ENCODE measurements around the gene SERTAD2. TPM values are rescaled to one million over a fixed set of nuclear protein-coding genes. Genes with fewer than 3 reads are reported as not detected.

SERTAD2 gene
- total and polyA plus RNA-seq, 2 donors (not counting 3 experiments of a cell fraction or from before 2014, with no cell fraction given): 5.5 to 11.2 TPM

DNA sequence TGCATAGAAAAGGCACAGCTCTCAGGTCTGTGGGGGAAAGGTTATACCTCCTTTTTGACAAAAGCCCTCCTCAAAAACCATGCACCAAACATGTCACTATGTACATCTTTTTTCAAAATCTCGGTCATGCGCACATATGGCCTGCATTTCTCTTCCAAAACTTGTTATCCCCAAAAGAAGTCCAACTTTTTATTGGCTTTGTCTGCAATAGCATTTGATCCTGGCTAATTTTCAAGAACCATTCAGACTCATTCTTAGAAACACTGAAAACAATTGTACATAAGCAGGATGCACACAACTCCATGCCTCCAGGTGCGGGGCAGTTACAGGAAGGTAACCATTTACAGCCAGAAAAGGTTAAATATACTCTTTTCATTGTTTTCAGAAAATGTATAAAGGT is 21.9 kb downstream of the SERTAD2 start:
- no peak overlapping the region for H3K4me2 ChIP-seq (ENCODE audit: insufficient read depth, low read length)
- TF ChIP-seq POLR2AphosphoS5 (IDR thresholded peaks at IDR 0.05; ENCODE audit: insufficient read depth, low read depth, low read length) (no peak), GATA2 (IDR thresholded peaks at IDR 0.05; ENCODE audit: insufficient read depth, insufficient read length, low read depth, low read length) (no peak), JUN (IDR thresholded peaks at IDR 0.05; ENCODE audit: borderline replicate concordance, insufficient read depth, insufficient read length, low read depth) (no peak)
- no TSS peak for BruUV-seq (replicated peaks)
- H3K4me3 ChIP-seq (replicated peaks in 1 of 3; ENCODE audit: insufficient read depth in 1 of 3, low read depth in 1 of 3, low read length in 3 of 3): no peak overlapping the region
- FAIRE-seq: no peak
- no peaks in the 10 kb centered on the region for H4K20me1 ChIP-seq (replicated peaks; ENCODE audit: control insufficient read depth, extremely low read depth, insufficient read depth, low read length)
- peaks cover 5 to 9% of the 10 kb centered on the region in 2 experiments for H3K36me3 ChIP-seq (ENCODE audit: control insufficient read depth in 2 of 2, extremely low read depth in 1 of 2, insufficient read depth in 2 of 2, low read length in 2 of 2)
- no peaks in the 10 kb centered on the region for H3K27me3 ChIP-seq (ENCODE audit: control insufficient read depth in 2 of 2, insufficient read depth in 2 of 2, low read length in 2 of 2)
- peaks cover 2% of the 10 kb centered on the region for H3K4me1 ChIP-seq (ENCODE audit: control insufficient read depth, extremely low read depth, insufficient read depth, low read length)
- ChIA-PET POLR2A (no interaction called here), CTCF (interaction anchor here (0.8 to 3.5 kb wide), 7 partner anchors 11 to 301 kb away, joined by 3 to 13 read pairs (median 4); no protein-coding TSS in a partner anchor)
- intact Hi-C loops (cut with micrococcal nuclease): no loop called here
- no peak overlapping the region for H2AFZ ChIP-seq (ENCODE audit: low read depth, low read length)
- H3K9me1 ChIP-seq (replicated peaks; ENCODE audit: control insufficient read depth, extremely low read depth, insufficient read depth, low read length): no peaks in the 10 kb centered on the region
- H3K27ac ChIP-seq (ENCODE audit: insufficient read depth, low read depth, low read length): no peak overlapping the region
- no peak overlapping the region for H3K9ac ChIP-seq (replicated peaks; ENCODE audit: extremely low read depth, insufficient read depth, low read length)
- dilution Hi-C loops (cut with MboI; ENCODE audit: extremely low pct_ligation_motif_present, low sequenced_read_pairs): no loop called here
- no peaks in the 10 kb centered on the region for H3K9me3 ChIP-seq (replicated peaks; ENCODE audit: control insufficient read depth, insufficient read depth, low read length)
- H3K79me2 ChIP-seq (ENCODE audit: control insufficient read depth, insufficient read depth, low read length): peaks cover 9% of the 10 kb centered on the region
- DNase-seq (ENCODE audit: low read depth, low spot score): no peak

DNA sequence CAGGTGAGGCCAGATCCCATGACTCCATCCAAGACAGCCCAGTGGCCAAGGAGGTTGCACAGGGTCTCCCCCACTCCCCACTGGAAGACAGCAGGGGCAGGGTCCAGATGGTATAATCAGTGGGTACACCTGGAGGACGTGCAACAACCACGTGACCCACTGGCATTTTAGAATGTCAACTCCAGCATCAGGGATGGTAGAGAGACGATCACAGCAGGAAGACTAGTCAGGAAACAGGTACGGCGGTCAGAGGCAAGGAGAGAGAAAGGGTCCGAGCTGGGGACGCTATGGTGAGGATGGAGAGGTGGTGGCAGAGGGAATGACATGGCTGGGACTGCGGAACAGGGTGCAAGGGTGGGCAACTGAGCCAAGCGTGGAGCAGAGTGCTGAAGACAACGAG is 23.0 kb downstream of the SERTAD2 start:
- DNase-seq (ENCODE audit: low read depth, low spot score) (no peak), FAIRE-seq (no peak)
- no peaks in the 10 kb centered on the region for H3K9me1 ChIP-seq (replicated peaks; ENCODE audit: control insufficient read depth, extremely low read depth, insufficient read depth, low read length)
- CTCF ChIA-PET: interaction anchor here (0.8 to 5.4 kb wide), 6 partner anchors 12 to 300 kb away, joined by 3 to 25 read pairs (median 6); no protein-coding TSS in a partner anchor
- no peak overlapping the region for H3K4me2 ChIP-seq (ENCODE audit: insufficient read depth, low read length)
- H3K4me1 ChIP-seq (ENCODE audit: control insufficient read depth, extremely low read depth, insufficient read depth, low read length): no peaks in the 10 kb centered on the region
- no peak overlapping the region for H3K4me3 ChIP-seq (replicated peaks in 1 of 3; ENCODE audit: insufficient read depth in 1 of 3, low read depth in 1 of 3, low read length in 3 of 3)
- TF ChIP-seq, protein P1, sequence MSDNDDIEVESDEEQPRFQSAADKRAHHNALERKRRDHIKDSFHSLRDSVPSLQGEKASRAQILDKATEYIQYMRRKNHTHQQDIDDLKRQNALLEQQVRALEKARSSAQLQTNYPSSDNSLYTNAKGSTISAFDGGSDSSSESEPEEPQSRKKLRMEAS (IDR thresholded peaks at IDR 0.05; ENCODE audit: insufficient read depth, insufficient read length): no peak
- TF ChIP-seq MYC (IDR thresholded peaks at IDR 0.05; ENCODE audit: low read depth, low read length) (no peak), POLR2A (IDR thresholded peaks at IDR 0.05; ENCODE audit: low read depth, low read length) (no peak), GATA2 (IDR thresholded peaks at IDR 0.05; ENCODE audit: insufficient read depth, insufficient read length, low read depth, low read length) (no peak), JUN (IDR thresholded peaks at IDR 0.05; ENCODE audit: borderline replicate concordance, insufficient read depth, insufficient read length, low read depth) (no peak), POLR2AphosphoS5 (IDR thresholded peaks at IDR 0.05; ENCODE audit: insufficient read depth, low read depth, low read length) (no peak), FOS (IDR thresholded peaks at IDR 0.05; ENCODE audit: borderline replicate concordance, insufficient read depth, low read length) (no peak), EZH2 (IDR thresholded peaks at IDR 0.05; ENCODE audit: borderline replicate concordance, low read depth, low read length, severe bottlenecking) (no peak)
- TF ChIP-seq, protein P2, sequence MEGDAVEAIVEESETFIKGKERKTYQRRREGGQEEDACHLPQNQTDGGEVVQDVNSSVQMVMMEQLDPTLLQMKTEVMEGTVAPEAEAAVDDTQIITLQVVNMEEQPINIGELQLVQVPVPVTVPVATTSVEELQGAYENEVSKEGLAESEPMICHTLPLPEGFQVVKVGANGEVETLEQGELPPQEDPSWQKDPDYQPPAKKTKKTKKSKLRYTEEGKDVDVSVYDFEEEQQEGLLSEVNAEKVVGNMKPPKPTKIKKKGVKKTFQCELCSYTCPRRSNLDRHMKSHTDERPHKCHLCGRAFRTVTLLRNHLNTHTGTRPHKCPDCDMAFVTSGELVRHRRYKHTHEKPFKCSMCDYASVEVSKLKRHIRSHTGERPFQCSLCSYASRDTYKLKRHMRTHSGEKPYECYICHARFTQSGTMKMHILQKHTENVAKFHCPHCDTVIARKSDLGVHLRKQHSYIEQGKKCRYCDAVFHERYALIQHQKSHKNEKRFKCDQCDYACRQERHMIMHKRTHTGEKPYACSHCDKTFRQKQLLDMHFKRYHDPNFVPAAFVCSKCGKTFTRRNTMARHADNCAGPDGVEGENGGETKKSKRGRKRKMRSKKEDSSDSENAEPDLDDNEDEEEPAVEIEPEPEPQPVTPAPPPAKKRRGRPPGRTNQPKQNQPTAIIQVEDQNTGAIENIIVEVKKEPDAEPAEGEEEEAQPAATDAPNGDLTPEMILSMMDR (IDR thresholded peaks at IDR 0.05; ENCODE audit: extremely low read depth in 1 of 2, insufficient read depth in 1 of 2, low read depth in 1 of 2, low read length in 2 of 2): no peak
- H3K9me3 ChIP-seq (replicated peaks; ENCODE audit: control insufficient read depth, insufficient read depth, low read length): no peaks in the 10 kb centered on the region
- H4K20me1 ChIP-seq (replicated peaks; ENCODE audit: control insufficient read depth, extremely low read depth, insufficient read depth, low read length): no peaks in the 10 kb centered on the region
- dilution Hi-C loops (cut with MboI; ENCODE audit: extremely low pct_ligation_motif_present, low sequenced_read_pairs): no loop called here
- H3K9ac ChIP-seq (replicated peaks; ENCODE audit: extremely low read depth, insufficient read depth, low read length): no peak overlapping the region
- intact Hi-C loops (cut with micrococcal nuclease): no loop called here
- no peaks in the 10 kb centered on the region for H3K27me3 ChIP-seq (ENCODE audit: control insufficient read depth in 2 of 2, insufficient read depth in 2 of 2, low read length in 2 of 2)
- POLR2A ChIA-PET: interaction anchor here (0.5 kb wide), 1 partner anchor 156 kb away, joined by 3 read pairs; no protein-coding TSS in a partner anchor
- no TSS peak for BruUV-seq (replicated peaks)
- H3K27ac ChIP-seq (ENCODE audit: insufficient read depth, low read depth, low read length): no peak overlapping the region
- peaks cover 3% of the 10 kb centered on the region for H3K79me2 ChIP-seq (ENCODE audit: control insufficient read depth, insufficient read depth, low read length)
- H2AFZ ChIP-seq (ENCODE audit: low read depth, low read length): no peak overlapping the region
- peaks cover 5 to 7% of the 10 kb centered on the region in 2 experiments for H3K36me3 ChIP-seq (ENCODE audit: control insufficient read depth in 2 of 2, extremely low read depth in 1 of 2, insufficient read depth in 2 of 2, low read length in 2 of 2)

Data from endothelial cell of umbilical vein (primary cell).